Measurements from ENCODE around the gene GNG13.
"Not testable (repeated sequence)": the region's sequence is repeated elsewhere in the genome, so short reads cannot be mapped to it uniquely, and the experiment has no call there.

Gene GNG13

DNA sequence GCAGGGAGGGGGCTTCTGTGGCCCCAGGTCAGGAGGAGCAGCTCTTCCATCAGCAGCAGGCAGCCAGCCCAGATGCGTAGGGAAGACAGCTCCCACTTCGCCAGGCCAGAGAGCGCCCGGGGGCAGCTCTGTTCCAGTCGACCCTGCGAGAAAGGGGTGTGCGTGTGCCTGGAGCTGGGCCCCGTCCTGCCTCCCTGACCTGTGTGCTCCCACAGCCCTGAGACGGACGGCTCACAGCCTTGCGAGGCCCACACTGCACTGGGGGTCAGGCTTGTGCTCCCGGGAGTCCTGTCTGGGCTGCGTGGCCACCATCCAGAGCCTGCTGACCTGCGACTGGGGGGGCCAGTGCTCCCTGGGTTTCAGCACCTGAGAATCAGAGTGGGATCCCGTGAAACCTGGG lies 40.5 kb downstream of the GNG13 start:
- DNase-seq, result no peak

DNA sequence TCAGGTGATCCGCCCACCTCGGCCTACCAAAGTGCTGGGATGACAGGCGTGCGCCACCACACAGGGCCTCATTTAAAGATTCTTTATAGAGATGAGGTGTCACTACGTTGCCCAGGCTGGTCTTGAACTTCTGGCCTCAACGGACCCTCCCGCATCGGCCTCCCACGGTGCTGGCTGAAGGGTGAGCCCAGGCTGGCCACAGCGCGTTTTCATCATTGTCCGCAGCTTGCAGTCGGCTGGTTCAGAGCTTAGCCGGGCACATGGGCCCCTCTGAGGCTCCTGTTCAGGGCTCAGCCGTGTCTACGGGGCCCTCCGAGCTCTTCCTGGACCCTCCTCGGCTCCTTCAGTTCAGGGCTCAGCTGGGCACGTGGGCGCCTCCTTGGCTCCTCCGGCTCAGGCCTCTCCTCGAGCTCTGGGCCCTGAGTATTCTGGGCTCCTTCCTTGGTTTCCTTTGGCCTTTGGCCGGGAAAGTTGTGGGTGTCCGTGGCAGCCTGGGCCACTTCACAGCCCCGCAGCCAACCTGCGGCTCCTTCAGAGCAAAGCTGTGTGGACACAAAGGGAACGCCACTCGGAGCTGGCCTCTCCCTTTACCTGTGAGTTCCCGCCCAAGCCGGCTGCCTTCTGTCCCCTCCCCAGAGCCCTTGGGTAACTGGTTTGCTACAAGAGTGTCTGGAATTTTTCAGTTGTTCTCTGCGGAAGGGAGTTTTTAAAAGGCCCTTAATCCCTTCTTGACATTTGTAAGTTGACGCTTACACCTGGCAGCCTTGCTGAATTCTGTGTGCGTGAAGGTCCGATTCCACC lies 41.2 kb downstream of the GNG13 start:
- DNase-seq, result no peak

DNA sequence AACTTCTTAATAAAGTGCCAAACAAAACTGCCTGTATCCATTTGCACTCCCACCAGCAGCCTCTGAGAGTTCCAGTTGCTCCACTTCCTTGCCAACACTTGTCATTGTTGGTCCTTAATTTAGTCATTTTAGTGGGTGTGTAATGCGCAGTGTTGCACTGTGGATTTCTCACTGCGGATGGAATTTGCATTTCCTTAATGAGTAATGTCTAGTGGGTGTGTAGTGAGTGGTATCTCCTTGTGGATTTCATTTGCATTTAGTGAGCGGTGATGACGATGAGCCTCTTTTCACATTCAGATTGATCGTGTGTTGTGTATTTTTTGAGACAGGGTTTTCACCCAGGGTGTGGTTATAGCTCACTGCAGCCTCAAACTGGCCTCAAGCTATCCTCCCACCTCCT lies 44.1 kb downstream of the GNG13 start:
- no peak for DNase-seq

DNA sequence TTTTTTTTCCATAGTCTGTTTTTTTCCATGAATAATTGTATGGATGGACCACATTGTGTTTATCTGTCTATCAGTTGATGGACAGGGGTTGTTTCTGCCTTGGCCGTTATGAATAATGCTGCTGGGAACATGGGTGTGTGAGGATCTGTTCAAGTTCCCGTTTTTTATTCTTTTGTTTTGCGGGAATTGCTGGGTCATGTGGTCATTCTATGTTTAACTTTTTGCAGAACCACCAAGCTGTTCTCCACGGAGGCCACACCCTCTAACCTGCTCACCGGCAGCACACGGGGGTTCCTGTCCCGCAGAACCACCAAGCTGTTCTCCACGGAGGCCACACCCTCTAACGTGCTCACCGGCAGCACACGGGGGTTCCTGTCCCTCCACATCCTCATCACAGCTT lies 45.9 kb downstream of the GNG13 start:
- no peak for DNase-seq

DNA sequence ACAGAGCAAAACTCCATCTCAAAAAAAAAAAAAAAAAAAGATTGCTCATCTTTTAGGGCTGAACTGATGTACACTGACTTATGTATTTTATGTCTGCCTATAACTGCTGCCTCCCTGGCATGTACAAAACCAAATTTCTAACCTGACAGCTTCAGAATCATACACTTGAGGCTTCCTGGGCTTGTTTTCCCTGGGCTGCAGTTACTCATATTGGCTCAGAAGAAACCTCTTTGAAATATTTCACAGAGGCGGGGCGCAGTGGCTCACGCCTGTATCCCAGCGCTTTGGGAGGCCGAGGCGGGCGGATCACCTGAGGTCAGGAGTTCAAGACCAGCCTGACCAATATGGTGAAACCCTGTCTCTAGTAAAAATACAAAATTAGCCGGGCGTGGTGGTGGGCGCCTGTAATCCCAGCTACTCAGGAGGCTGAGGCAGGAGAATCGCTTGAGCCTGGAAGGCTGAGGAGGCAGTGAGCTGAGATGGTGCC lies 46.4 kb downstream of the GNG13 start:
- not testable (repeated sequence) for DNase-seq

DNA sequence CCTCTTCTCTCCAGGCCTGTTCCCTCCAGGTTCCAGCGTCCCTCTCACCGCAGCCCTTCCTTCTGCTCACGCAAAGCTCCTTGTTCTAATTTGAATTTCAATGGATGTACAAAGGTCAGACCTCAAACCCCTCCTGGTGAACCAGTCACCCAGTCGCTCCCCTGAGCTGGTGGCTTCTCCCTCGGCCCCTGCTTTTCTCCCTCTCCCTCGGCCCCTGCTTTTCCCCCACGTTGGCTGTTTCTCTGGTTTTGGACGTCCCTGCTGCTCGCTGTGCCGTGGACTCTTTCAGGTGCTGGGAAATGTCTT lies 48.6 kb downstream of the GNG13 start:
- no peak for DNase-seq

DNA sequence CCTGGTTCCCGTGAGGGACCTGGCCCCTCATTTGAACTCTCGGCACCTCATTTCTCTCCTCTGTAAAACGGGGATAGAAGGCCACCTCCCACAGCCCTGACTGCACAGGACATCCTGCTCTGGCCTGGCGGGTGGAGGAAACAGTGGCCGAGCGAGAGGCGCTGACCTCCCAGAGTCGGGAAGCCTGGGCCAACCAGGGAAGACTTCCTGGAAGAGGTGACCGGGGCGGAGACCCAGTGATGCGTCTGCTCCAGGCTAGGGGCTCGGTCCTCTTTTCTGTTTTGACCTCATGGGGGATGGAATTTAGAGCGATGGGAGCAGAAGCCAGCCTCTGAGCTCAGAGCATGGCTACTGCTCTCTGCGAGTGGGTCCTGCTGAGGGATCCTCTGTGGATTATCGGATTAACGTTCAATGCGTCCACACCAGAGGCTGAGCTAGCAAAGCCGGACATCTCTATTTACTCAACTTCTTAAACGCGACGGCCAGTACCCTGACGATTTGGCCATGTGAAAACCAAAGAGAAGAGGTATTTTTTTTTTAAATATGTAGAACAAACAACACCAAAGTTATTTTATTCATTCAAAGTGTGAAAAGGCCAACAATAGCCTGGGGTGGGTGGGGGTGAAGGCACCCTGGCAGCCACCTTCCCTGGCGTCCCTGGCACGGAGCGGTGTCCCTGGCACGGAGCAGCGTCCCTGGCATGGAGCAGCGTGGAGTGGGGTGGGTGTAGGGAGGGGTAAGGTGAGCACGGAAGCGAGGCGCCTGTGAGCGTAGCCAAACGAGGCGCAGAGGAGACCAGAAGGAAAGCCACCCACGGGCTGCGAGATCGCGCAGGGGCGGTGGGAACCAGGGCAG lies 49.2 kb downstream of the GNG13 start:
- DNase-seq, result no peak

DNA sequence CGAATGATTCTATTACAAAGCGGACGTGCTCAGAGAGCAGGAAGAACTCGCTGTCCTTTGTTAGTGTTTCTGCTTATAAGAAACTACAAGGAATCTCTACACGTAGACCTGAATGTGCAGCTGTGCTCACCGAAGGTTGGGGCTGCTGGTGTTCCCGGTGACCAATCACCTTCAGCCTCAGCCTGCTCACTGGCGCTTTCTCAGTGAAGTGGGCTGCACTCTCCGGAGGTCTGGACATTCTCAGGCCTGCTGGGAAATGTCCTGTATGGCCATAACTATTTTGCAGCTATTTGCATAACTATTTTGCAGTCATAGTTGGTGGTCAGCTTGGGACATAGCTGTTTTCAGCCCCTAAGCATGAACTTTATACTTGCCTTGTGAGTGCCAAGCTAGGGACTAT lies 50.0 kb downstream of the GNG13 start:
- DNase-seq, result no peak

DNA sequence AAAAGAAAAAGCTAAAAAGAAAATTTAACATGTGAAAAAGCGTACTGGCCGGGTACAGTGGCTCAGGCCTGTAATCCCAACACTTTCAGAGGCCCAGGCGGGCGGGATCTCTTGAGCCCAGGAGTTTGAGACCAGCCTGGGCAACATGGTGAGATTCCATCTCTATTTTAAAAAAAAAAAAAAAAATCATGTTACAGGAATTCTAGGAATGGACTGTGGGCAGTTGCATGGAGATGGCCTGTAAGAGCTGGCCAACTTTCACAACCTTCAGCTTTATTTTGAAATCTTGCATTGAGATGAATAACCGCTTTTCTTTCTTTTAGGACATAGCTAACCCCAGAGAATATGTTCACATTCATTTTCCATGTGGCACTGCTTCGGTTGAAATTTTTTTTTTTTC lies 51.5 kb downstream of the GNG13 start:
- DNase-seq, result no peak

Measured in activated T-cell treated with anti-CD3 and anti-CD28 coated beads for 4 hours (primary cell).